HCEC 1CT (cell line): Measurements from ENCODE around the gene INTS11.

Experiments used
- DNase-seq: peaks from one replicate; pipeline ENCODE4 v3.0.0-alpha.2; 2017

INTS11 gene

GRCh38 chr1:1298861-1299685, 25.4 kb downstream of the INTS11 start:
- no peak for DNase-seq

GRCh38 chr1:1297802-1298424, 26.5 kb downstream of the INTS11 start:
- no peak for DNase-seq

- DNase-seq, result no peak
Measured at GRCh38 chr1:1296070-1297061, 28.1 kb downstream of the INTS11 start.

GRCh38 chr1:1295154-1295923, 29.1 kb downstream of the INTS11 start:
- no peak for DNase-seq

GRCh38 chr1:1294250-1294890, 30.1 kb downstream of the INTS11 start:
- no peak for DNase-seq

- DNase-seq, result no peak
Measured at GRCh38 chr1:1293263-1294249, 30.9 kb downstream of the INTS11 start.

GRCh38 chr1:1292851-1293250, 31.6 kb downstream of the INTS11 start:
- no peak for DNase-seq

- DNase-seq, result no peak
Measured at GRCh38 chr1:1292442-1292779, 32.0 kb downstream of the INTS11 start.

- no peak for DNase-seq
Measured at GRCh38 chr1:1291548-1292441, 32.7 kb downstream of the INTS11 start.

- DNase-seq, result no peak
Measured at GRCh38 chr1:1291023-1291528, 33.4 kb downstream of the INTS11 start.

- no peak for DNase-seq
Measured at GRCh38 chr1:1290238-1290731, 34.2 kb downstream of the INTS11 start.

GRCh38 chr1:1287288-1288110, 37.0 kb downstream of the INTS11 start:
- DNase-seq, result no peak

- DNase-seq, result no peak
Measured at GRCh38 chr1:1286313-1287261, 37.9 kb downstream of the INTS11 start.

- no peak for DNase-seq
Measured at GRCh38 chr1:1285611-1286311, 38.7 kb downstream of the INTS11 start.

- DNase-seq, result no peak
Measured at GRCh38 chr1:1285102-1285571, 39.3 kb downstream of the INTS11 start.
